ENCODE measurements around the gene ZNF143. TPM values are rescaled to one million over a fixed set of nuclear protein-coding genes. Genes with fewer than 3 reads are reported as not detected.
A peak's percentile ranks its signal among the peaks of the same experiment; 100 is the strongest.

Gene ZNF143
- total RNA-seq (2021) (29.5 and 32.1 TPM in 2 replicates), Bru-seq, nascent RNA (percentile 66 among the genes with signal in this experiment), BruChase-seq, experiment 1, labeled RNA remaining after a 2-hour chase (percentile 57 among the genes with signal in this experiment), BruChase-seq, experiment 2, labeled RNA remaining after a 6-hour chase (percentile 61 among the genes with signal in this experiment)
- long read RNA-seq, transcript ZNF143-202 (15 exons, 1,954 nt): minor isoform, 5 of 53 reads
- long read RNA-seq, transcript ZNF143-213 (16 exons, 2,022 nt): minor isoform, 12 of 53 reads
- long read RNA-seq, transcript ZNF143-203 (16 exons, 2,947 nt): major isoform, 23 of 53 reads
- long read RNA-seq, partial matches to known transcripts: 4 of 53 reads
- long read RNA-seq, other reads (novel, unspliced or antisense): 8 of 53 reads

- POLR2A ChIA-PET (ENCODE audit: low non-redundant PET): interaction anchor here (0.5 to 0.7 kb wide), 6 partner anchors 10 to 360 kb away, joined by 3 to 6 read pairs (median 3); no protein-coding TSS in a partner anchor
- DNase-seq (ENCODE audit: low spot score): peak; percentile 99
- no TSS peak for BruUV-seq (replicated peaks)
- H3K36me3 ChIP-seq (ENCODE audit: insufficient read depth, low read length, poor library complexity, severe bottlenecking): no peaks in the 10 kb centered on the region
- TF ChIP-seq EZH2 (IDR thresholded peaks at IDR 0.05; ENCODE audit: borderline replicate concordance, low read depth, low read length, poor library complexity, severe bottlenecking): no peak
- TF ChIP-seq CTCF (conservative IDR thresholded peaks at IDR 0.05; ENCODE audit: low read depth, low read length): no peak
- H3K9me3 ChIP-seq (ENCODE audit: low read depth, low read length, poor library complexity, severe bottlenecking): no peaks in the 10 kb centered on the region
- H3K27ac ChIP-seq (ENCODE audit: low read depth, low read length, poor library complexity, severe bottlenecking): peak within 1 kb of the TSS; percentile 99
- CTCF ChIA-PET: no interaction called here
- H3K4me1 ChIP-seq (ENCODE audit: insufficient read depth, low read length, poor library complexity, severe bottlenecking): no peaks in the 10 kb centered on the region
- H3K4me3 ChIP-seq (ENCODE audit: low read depth, low read length, poor library complexity, severe bottlenecking): peak within 1 kb of the TSS; percentile 86
- intact Hi-C loops (cut with micrococcal nuclease; ENCODE audit: unreplicated experiment): no loop called here
- H3K27me3 ChIP-seq (replicated peaks; ENCODE audit: insufficient read depth, low read depth, low read length, poor library complexity): no peaks in the 10 kb centered on the region
Observed at GRCh38 chr11:9460322-9461062, at the start of gene ZNF143. Gene ZNF143, plus strand, starts transcription at chr11:9461012. Its CDS starts 10,297 bp downstream, at chr11:9471309.

GRCh38 chr11:9428706-9429105 is 32.1 kb upstream of the ZNF143 start:
- Histone ChIP-seq H3K27me3 (replicated peaks; ENCODE audit: insufficient read depth, low read depth, low read length, poor library complexity) (no peaks in the 10 kb centered on the region), H3K4me1 (ENCODE audit: insufficient read depth, low read length, poor library complexity, severe bottlenecking) (no peaks in the 10 kb centered on the region), H3K36me3 (ENCODE audit: insufficient read depth, low read length, poor library complexity, severe bottlenecking) (peaks cover 82% of the 10 kb centered on the region), H3K9me3 (ENCODE audit: low read depth, low read length, poor library complexity, severe bottlenecking) (no peaks in the 10 kb centered on the region), H3K27ac (ENCODE audit: low read depth, low read length, poor library complexity, severe bottlenecking) (no peak overlapping the region), H3K4me3 (ENCODE audit: low read depth, low read length, poor library complexity, severe bottlenecking) (no peak overlapping the region)
- intact Hi-C loops (cut with micrococcal nuclease; ENCODE audit: unreplicated experiment): no loop called here
- no TSS peak for BruUV-seq (replicated peaks)
- ChIA-PET CTCF (no interaction called here), POLR2A (ENCODE audit: low non-redundant PET) (no interaction called here)
- TF ChIP-seq CTCF (conservative IDR thresholded peaks at IDR 0.05; ENCODE audit: low read depth, low read length): no peak
- no peak for TF ChIP-seq EZH2 (IDR thresholded peaks at IDR 0.05; ENCODE audit: borderline replicate concordance, low read depth, low read length, poor library complexity, severe bottlenecking)
- DNase-seq (ENCODE audit: low spot score): no peak

GRCh38 chr11:9438611-9439010 is 22.2 kb upstream of the ZNF143 start:
- H3K4me1 ChIP-seq (ENCODE audit: insufficient read depth, low read length, poor library complexity, severe bottlenecking): no peaks in the 10 kb centered on the region
- TF ChIP-seq EZH2 (IDR thresholded peaks at IDR 0.05; ENCODE audit: borderline replicate concordance, low read depth, low read length, poor library complexity, severe bottlenecking): no peak
- no peak for TF ChIP-seq CTCF (conservative IDR thresholded peaks at IDR 0.05; ENCODE audit: low read depth, low read length)
- H3K9me3 ChIP-seq (ENCODE audit: low read depth, low read length, poor library complexity, severe bottlenecking): no peaks in the 10 kb centered on the region
- intact Hi-C loops (cut with micrococcal nuclease; ENCODE audit: unreplicated experiment): no loop called here
- H3K36me3 ChIP-seq (ENCODE audit: insufficient read depth, low read length, poor library complexity, severe bottlenecking): peaks cover 94% of the 10 kb centered on the region
- POLR2A ChIA-PET (ENCODE audit: low non-redundant PET): no interaction called here
- H3K27me3 ChIP-seq (replicated peaks; ENCODE audit: insufficient read depth, low read depth, low read length, poor library complexity): no peaks in the 10 kb centered on the region
- CTCF ChIA-PET: no interaction called here
- BruUV-seq (replicated peaks): no TSS peak
- H3K27ac ChIP-seq (ENCODE audit: low read depth, low read length, poor library complexity, severe bottlenecking): no peak overlapping the region
- DNase-seq (ENCODE audit: low spot score): no peak
- H3K4me3 ChIP-seq (ENCODE audit: low read depth, low read length, poor library complexity, severe bottlenecking): no peak overlapping the region

Measured in A673 (cell line).